HEK293T (cell line): ENCODE data around the gene PEAK1.

ENCODE experiments used
- BHLHE40 ChIP-seq: fragments of 450-650 bp; IDR thresholded peaks from 2 replicates; pipeline ENCODE4 v1.6.1; 2016; ENCODE audit warnings: mild to moderate bottlenecking, moderate library complexity, borderline replicate concordance
- FOXA1 ChIP-seq: fragments of 450-650 bp; IDR thresholded peaks from 2 replicates; pipeline ENCODE4 v1.6.1; 2016; ENCODE audit warnings: mild to moderate bottlenecking
- FOXM1 ChIP-seq: fragments of 450-650 bp; IDR thresholded peaks from 2 replicates; pipeline ENCODE4 v1.6.1; 2017; ENCODE audit warnings: mild to moderate bottlenecking, borderline replicate concordance
- HDGF ChIP-seq: fragments of 450-650 bp; IDR thresholded peaks from 2 replicates; pipeline ENCODE4 v1.6.1; 2017; ENCODE audit warnings: antibody characterized with exemption, borderline replicate concordance
- L3MBTL2 ChIP-seq: fragments of 450-650 bp; conservative IDR thresholded peaks from 2 replicates; pipeline ENCODE4 v1.6.1; 2016; ENCODE audit warnings: mild to moderate bottlenecking
- LEF1 ChIP-seq: fragments of 450-650 bp; IDR thresholded peaks from 2 replicates; pipeline ENCODE4 v1.6.1; 2017; ENCODE audit warnings: mild to moderate bottlenecking, borderline replicate concordance
- NFRKB ChIP-seq: fragments of 450-650 bp; IDR thresholded peaks from 2 replicates; pipeline ENCODE4 v1.6.1; 2016; ENCODE audit warnings: mild to moderate bottlenecking, moderate library complexity
- SP1 ChIP-seq: fragments of 450-650 bp; IDR thresholded peaks from 2 replicates; pipeline ENCODE4 v1.6.1; 2017
- SUZ12 ChIP-seq: fragments of 450-650 bp; IDR thresholded peaks from 2 replicates; pipeline ENCODE4 v1.6.1; 2016; ENCODE audit warnings: mild to moderate bottlenecking
- TARDBP ChIP-seq: fragments of 450-650 bp; IDR thresholded peaks from 2 replicates; pipeline ENCODE4 v1.6.1; 2016

- TF ChIP-seq NFRKB (no peak), LEF1 (no peak), L3MBTL2 (no peak), FOXA1 (no peak), FOXM1 (no peak), SUZ12 (no peak), SP1 (no peak), BHLHE40 (no peak), TARDBP (no peak), HDGF (no peak)
Observed at GRCh38 chr15:77127626-77128025, 292.3 kb downstream of the PEAK1 start.
